OCI-LY1 (cell line): ENCODE results near the gene SYNE1.

Experiments
- H2AFZ ChIP-seq: fragments of 200-600 bp; sonication (generic), shearing (Covaris generic); 2 replicates; pipeline ENCODE4 v1.6.0; 2014; ENCODE audit warnings: antibody characterized with exemption, mild to moderate bottlenecking, low read length
- H3F3A ChIP-seq: fragments of 200-600 bp; sonication (generic), shearing (Covaris generic); 2 replicates; pipeline ENCODE4 v1.6.0; 2014; ENCODE audit warnings: mild to moderate bottlenecking, antibody characterized with exemption, low read length, moderate library complexity; ENCODE audit not compliant: insufficient read depth
- H3K27ac ChIP-seq: fragments of 200-600 bp; sonication (generic); 2 replicates; pipeline ENCODE4 v1.5.1; 2014; ENCODE audit warnings: low read length, mixed run types, mild to moderate bottlenecking, low read depth; ENCODE audit not compliant: poor library complexity, severe bottlenecking
- H3K27me3 ChIP-seq: fragments of 200-600 bp; sonication (generic); 2 replicates; pipeline ENCODE4 v1.6.0; 2014; ENCODE audit warnings: antibody characterized with exemption, mild to moderate bottlenecking, low read length, moderate library complexity; ENCODE audit not compliant: insufficient read depth
- H3K36me3 ChIP-seq: fragments of 200-600 bp; sonication (generic); 2 replicates; pipeline ENCODE4 v1.6.1; 2014; ENCODE audit warnings: mild to moderate bottlenecking, antibody characterized with exemption, low read length, moderate library complexity, mixed read lengths; ENCODE audit not compliant: insufficient read depth
- H3K4me1 ChIP-seq: fragments of 200-600 bp; sonication (generic); 2 replicates; pipeline ENCODE4 v1.5.1; 2014; ENCODE audit warnings: mild to moderate bottlenecking, low read length, moderate library complexity; ENCODE audit not compliant: insufficient read depth, severe bottlenecking
- H3K4me2 ChIP-seq: fragments of 200-600 bp; sonication (generic), shearing (Covaris generic); 2 replicates; pipeline ENCODE4 v1.6.1; 2014; ENCODE audit warnings: low read length
- H3K4me3 ChIP-seq: fragments of 200-600 bp; sonication (generic); 2 replicates; pipeline ENCODE4 v1.5.1; 2014; ENCODE audit warnings: low read length, low read depth, mild to moderate bottlenecking, mixed read lengths; ENCODE audit not compliant: poor library complexity, severe bottlenecking
- H3K79me2 ChIP-seq: fragments of 200-600 bp; shearing (Covaris generic); 2 replicates; pipeline ENCODE4 v1.6.1; 2016; ENCODE audit warnings: mixed run types, low read length, mixed read lengths; ENCODE audit not compliant: insufficient read depth
- H3K9ac ChIP-seq: fragments of 200-600 bp; sonication (generic), shearing (Covaris generic); 2 replicates; pipeline ENCODE4 v1.6.1; 2014; ENCODE audit warnings: mild to moderate bottlenecking, low read length, mixed read lengths
- H3K9me2 ChIP-seq: fragments of 200-600 bp; sonication (generic), shearing (Covaris generic); 2 replicates; pipeline ENCODE4 v1.6.1; 2014; ENCODE audit warnings: low read depth, mild to moderate bottlenecking, low read length, mixed read lengths
- H3K9me3 ChIP-seq: fragments of 200-600 bp; shearing (Covaris generic); 2 replicates; pipeline ENCODE4 v1.6.1; 2014; ENCODE audit warnings: low read length, mixed read lengths
- H4K20me1 ChIP-seq: fragments of 200-600 bp; sonication (generic), shearing (Covaris generic); 2 replicates; pipeline ENCODE4 v1.6.0; 2016; ENCODE audit warnings: mild to moderate bottlenecking, low read length; ENCODE audit not compliant: insufficient read depth
- EZH2 ChIP-seq: fragments of 200-600 bp; sonication (generic), shearing (Covaris generic); IDR thresholded peaks from 2 replicates; pipeline ENCODE4 v1.8.0; 2017; ENCODE audit warnings: borderline replicate concordance, mixed run types, mild to moderate bottlenecking, antibody characterized with exemption, low read length, moderate library complexity, mixed read lengths
- TF ChIP-seq, protein P1 (sequence below): fragments of 200-600 bp; sonication (generic), shearing (Covaris generic); IDR thresholded peaks from 2 replicates; pipeline ENCODE4 v1.5.1; 2017; ENCODE audit warnings: mild to moderate bottlenecking, antibody characterized with exemption, low read length, moderate library complexity, mixed read lengths

The SYNE1 gene

GRCh38 chr6:152272486-152272885, 364.7 kb downstream of the SYNE1 start:
- H3K27ac ChIP-seq = no peak overlapping the region

DNA sequence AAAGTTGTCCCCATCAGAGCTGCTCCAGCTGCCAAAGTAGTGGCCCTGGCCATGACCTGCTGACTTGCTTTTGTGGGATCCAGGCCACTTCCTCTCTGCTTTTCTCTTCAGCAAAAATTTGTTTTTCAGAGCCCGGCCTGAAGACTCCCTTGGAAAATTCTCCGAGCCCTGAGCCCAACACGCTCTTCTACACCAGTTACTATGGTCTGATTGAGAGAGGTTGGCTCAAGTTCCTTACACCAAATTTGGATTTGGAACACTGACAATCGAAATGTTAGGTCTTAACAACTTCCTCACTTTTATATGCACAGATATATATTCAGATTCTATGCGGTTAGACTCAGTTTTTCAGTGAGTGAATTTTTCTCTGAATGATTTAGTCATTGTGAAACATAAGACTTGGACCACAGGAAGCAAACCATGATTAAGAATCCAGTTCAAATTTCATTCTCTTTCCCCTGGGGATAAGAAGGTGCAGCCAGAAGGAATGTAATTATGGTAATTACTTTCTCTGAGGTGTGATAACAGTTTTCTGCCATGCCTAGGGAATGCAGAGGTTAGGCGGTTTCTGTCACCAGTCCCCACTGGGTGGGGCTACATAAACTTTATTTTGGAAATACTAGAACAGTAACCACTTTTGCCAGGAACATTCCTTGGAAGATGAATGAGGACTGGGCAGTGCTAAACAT, 365.2 kb downstream of the SYNE1 start:
- Histone ChIP-seq H3K9ac (no peak overlapping the region), H4K20me1 (no peaks in the 10 kb centered on the region), H3K79me2 (no peaks in the 10 kb centered on the region), H3K4me1 (no peaks in the 10 kb centered on the region), H3F3A (no peaks in the 10 kb centered on the region), H3K9me3 (no peaks in the 10 kb centered on the region), H3K4me2 (no peak overlapping the region), H3K36me3 (peaks cover 45% of the 10 kb centered on the region), H2AFZ (no peak overlapping the region), H3K4me3 (no peak overlapping the region), H3K9me2 (no peaks in the 10 kb centered on the region), H3K27me3 (no peaks in the 10 kb centered on the region), H3K27ac (no peak overlapping the region)
- TF ChIP-seq, protein P1, sequence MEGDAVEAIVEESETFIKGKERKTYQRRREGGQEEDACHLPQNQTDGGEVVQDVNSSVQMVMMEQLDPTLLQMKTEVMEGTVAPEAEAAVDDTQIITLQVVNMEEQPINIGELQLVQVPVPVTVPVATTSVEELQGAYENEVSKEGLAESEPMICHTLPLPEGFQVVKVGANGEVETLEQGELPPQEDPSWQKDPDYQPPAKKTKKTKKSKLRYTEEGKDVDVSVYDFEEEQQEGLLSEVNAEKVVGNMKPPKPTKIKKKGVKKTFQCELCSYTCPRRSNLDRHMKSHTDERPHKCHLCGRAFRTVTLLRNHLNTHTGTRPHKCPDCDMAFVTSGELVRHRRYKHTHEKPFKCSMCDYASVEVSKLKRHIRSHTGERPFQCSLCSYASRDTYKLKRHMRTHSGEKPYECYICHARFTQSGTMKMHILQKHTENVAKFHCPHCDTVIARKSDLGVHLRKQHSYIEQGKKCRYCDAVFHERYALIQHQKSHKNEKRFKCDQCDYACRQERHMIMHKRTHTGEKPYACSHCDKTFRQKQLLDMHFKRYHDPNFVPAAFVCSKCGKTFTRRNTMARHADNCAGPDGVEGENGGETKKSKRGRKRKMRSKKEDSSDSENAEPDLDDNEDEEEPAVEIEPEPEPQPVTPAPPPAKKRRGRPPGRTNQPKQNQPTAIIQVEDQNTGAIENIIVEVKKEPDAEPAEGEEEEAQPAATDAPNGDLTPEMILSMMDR = no peak
- no peak for TF ChIP-seq EZH2

More at GRCh38 chr6:152272486-152272885, 364.7 kb downstream of the SYNE1 start:
- TF ChIP-seq, protein P1 = no peak
- Histone ChIP-seq H3K9me2 (no peaks in the 10 kb centered on the region), H3F3A (no peaks in the 10 kb centered on the region), H3K79me2 (no peaks in the 10 kb centered on the region), H3K4me3 (no peak overlapping the region), H3K4me2 (no peak overlapping the region), H2AFZ (no peak overlapping the region), H3K9ac (no peak overlapping the region), H4K20me1 (no peaks in the 10 kb centered on the region), H3K9me3 (no peaks in the 10 kb centered on the region), H3K36me3 (peaks cover 42% of the 10 kb centered on the region), H3K27me3 (no peaks in the 10 kb centered on the region), H3K4me1 (no peaks in the 10 kb centered on the region)

DNA sequence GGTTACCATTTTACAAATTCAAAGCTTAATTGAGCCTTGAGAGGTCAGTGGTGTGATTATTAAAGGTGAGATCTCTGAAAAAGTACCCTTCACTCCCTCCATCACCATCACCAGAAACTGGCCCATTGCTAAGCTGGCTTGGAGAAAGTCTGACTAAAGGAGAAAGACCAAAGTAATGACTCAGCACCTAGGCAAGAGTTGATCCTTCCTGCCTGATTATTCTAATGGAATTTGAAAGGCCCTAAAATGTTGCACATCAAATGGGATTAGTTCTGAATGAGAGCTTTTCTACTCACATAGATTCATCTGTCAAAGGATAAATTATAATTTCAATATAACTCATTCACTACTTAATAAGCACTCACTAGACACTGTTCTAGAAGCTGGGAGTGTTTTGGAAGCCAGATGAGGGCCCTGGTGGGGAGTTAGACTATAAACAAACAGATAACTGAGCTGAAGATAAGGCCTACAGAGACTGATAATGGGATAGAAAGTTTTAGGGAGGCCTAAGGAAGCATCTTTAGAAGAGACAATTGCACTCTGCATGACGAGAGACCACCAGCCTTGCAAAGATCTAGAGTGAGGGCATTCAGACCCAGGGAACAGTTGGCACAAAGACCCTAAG, 366.7 kb downstream of the SYNE1 start:
- H3K4me3 ChIP-seq = no peak overlapping the region
- no peaks in the 10 kb centered on the region for H3K9me3 ChIP-seq
- no peaks in the 10 kb centered on the region for H3K4me1 ChIP-seq
- no peak overlapping the region for H3K9ac ChIP-seq
- no peaks in the 10 kb centered on the region for H3K27me3 ChIP-seq
- TF ChIP-seq, protein P1 = no peak
- TF ChIP-seq EZH2 = no peak
- peaks cover 58% of the 10 kb centered on the region for H3K36me3 ChIP-seq
- H4K20me1 ChIP-seq = no peaks in the 10 kb centered on the region
- no peak overlapping the region for H3K4me2 ChIP-seq
- H3F3A ChIP-seq = no peaks in the 10 kb centered on the region
- H3K79me2 ChIP-seq = no peaks in the 10 kb centered on the region
- H3K27ac ChIP-seq = no peak overlapping the region
- H2AFZ ChIP-seq = no peak overlapping the region
- no peaks in the 10 kb centered on the region for H3K9me2 ChIP-seq
